ENCODE data around the gene MUC15.
"Not testable (repeated sequence)": the region's sequence is repeated elsewhere in the genome, so short reads cannot be mapped to it uniquely, and the experiment has no call there.

MUC15 gene

GRCh38 chr11:26571861-26572654 lies at the start of gene MUC15:
MUC15 (minus strand) TSS chr11:26572263; CDS start chr11:26567094, 5,169 bp downstream.
- DNase-seq (ENCODE audit: low read depth in 1 of 2, low spot score in 1 of 2), result no peak

GRCh38 chr11:26621132-26621531 lies 49.1 kb upstream of the MUC15 start:
- no peak for DNase-seq (ENCODE audit: low read depth in 1 of 2, low spot score in 1 of 2)

GRCh38 chr11:26620282-26621045 lies 48.4 kb upstream of the MUC15 start:
- no peak for DNase-seq (ENCODE audit: low read depth in 1 of 2, low spot score in 1 of 2)

- no peak for DNase-seq (ENCODE audit: low read depth in 1 of 2, low spot score in 1 of 2)
Observed at GRCh38 chr11:26618441-26618840, 46.4 kb upstream of the MUC15 start.

- DNase-seq (ENCODE audit: low read depth in 1 of 2, low spot score in 1 of 2), result no peak
Observed at GRCh38 chr11:26613759-26614158, 41.7 kb upstream of the MUC15 start.

- DNase-seq (ENCODE audit: low read depth in 1 of 2, low spot score in 1 of 2), result no peak
Observed at GRCh38 chr11:26608507-26609146, 36.6 kb upstream of the MUC15 start.

- DNase-seq (ENCODE audit: low read depth in 1 of 2, low spot score in 1 of 2), result no peak
Observed at GRCh38 chr11:26607725-26608506, 35.9 kb upstream of the MUC15 start.

GRCh38 chr11:26599876-26600434 lies 27.9 kb upstream of the MUC15 start:
- no peak for DNase-seq (ENCODE audit: low read depth in 1 of 2, low spot score in 1 of 2)

- no peak for DNase-seq (ENCODE audit: low read depth in 1 of 2, low spot score in 1 of 2)
Observed at GRCh38 chr11:26599425-26599824, 27.4 kb upstream of the MUC15 start.

GRCh38 chr11:26597899-26598298 lies 25.8 kb upstream of the MUC15 start:
- no peak for DNase-seq (ENCODE audit: low read depth in 1 of 2, low spot score in 1 of 2)

GRCh38 chr11:26597049-26597689 lies 25.1 kb upstream of the MUC15 start:
- not testable (repeated sequence) for DNase-seq (ENCODE audit: low read depth in 1 of 2, low spot score in 1 of 2)

GRCh38 chr11:26595207-26595865 lies 23.3 kb upstream of the MUC15 start:
- DNase-seq (ENCODE audit: low read depth in 1 of 2, low spot score in 1 of 2), result not testable (repeated sequence)

- DNase-seq (ENCODE audit: low read depth in 1 of 2, low spot score in 1 of 2), result no peak
Observed at GRCh38 chr11:26593691-26594090, 21.6 kb upstream of the MUC15 start.

- no peak for DNase-seq (ENCODE audit: low read depth in 1 of 2, low spot score in 1 of 2)
Observed at GRCh38 chr11:26587073-26587472, 15.0 kb upstream of the MUC15 start.

- DNase-seq (ENCODE audit: low read depth in 1 of 2, low spot score in 1 of 2), result no peak
Observed at GRCh38 chr11:26584818-26585217, 12.8 kb upstream of the MUC15 start.

GRCh38 chr11:26583550-26583949 lies 11.5 kb upstream of the MUC15 start:
- DNase-seq (ENCODE audit: low read depth in 1 of 2, low spot score in 1 of 2), result no peak

GRCh38 chr11:26580929-26581328 lies 8.9 kb upstream of the MUC15 start:
- DNase-seq (ENCODE audit: low read depth in 1 of 2, low spot score in 1 of 2), result no peak

GRCh38 chr11:26579683-26580082 lies 7.6 kb upstream of the MUC15 start:
- no peak for DNase-seq (ENCODE audit: low read depth in 1 of 2, low spot score in 1 of 2)

GRCh38 chr11:26578998-26579661 lies 7.1 kb upstream of the MUC15 start:
- no peak for DNase-seq (ENCODE audit: low read depth in 1 of 2, low spot score in 1 of 2)
